Colonic mucosa (tissue), 4 donors: ENCODE results near the gene KCNJ14. TPM values are rescaled to one million over a fixed set of nuclear protein-coding genes. Genes with fewer than 3 reads are reported as not detected.

Source experiments
- DNase-seq: peaks from one replicate; pipeline ENCODE4 v3.0.0-alpha.2; 2020
- H3K27ac ChIP-seq: fragments of 200-600 bp; one replicate; pipeline ENCODE4 v1.8.0; 2021
- H3K27me3 ChIP-seq: fragments of 200-600 bp; one replicate; pipeline ENCODE4 v1.8.0; 2021
- H3K36me3 ChIP-seq: fragments of 200-600 bp; one replicate; pipeline ENCODE4 v1.8.0; 2021
- H3K4me1 ChIP-seq: fragments of 200-600 bp; one replicate; pipeline ENCODE4 v1.8.0; 2021; ENCODE audit warnings: mild to moderate bottlenecking
- H3K4me3 ChIP-seq: fragments of 200-600 bp; one replicate; pipeline ENCODE4 v1.8.0; 2021
- H3K9ac ChIP-seq, 2 donors: one replicate each; pipeline ENCODE4 v1.7.0; 2013; ENCODE audit warnings: control low read depth in 2 of 2, low read depth in 2 of 2, low read length in 2 of 2
- H3K9me3 ChIP-seq: fragments of 200-600 bp; one replicate; pipeline ENCODE4 v1.8.0; 2021
- intact Hi-C: fragments of 100-400 bp; cut with DNase I; formaldehyde crosslinking; loops from one replicate; pipeline ENCODE4 v1.14.1; 2022
- total RNA-seq, 2 donors: library from RNA; stranded (reverse); fragmentation: NEBNext Ultra II Directional in 1 of 2; extraction: Animal tissue kit (Norgen Biotek cat#: 25700) in 1 of 2; gene quantifications; one replicate each; pipeline ENCODE4 v1.2.1, GENCODE V29; 2021
- TF ChIP-seq, protein P1 (sequence below): fragments of 200-600 bp; IDR thresholded peaks from one replicate; pipeline ENCODE4 v1.8.0; 2022; ENCODE audit warnings: antibody characterized with exemption, mild to moderate bottlenecking
- donor health status: healthy.
- donor health status: DM: no; HTN: no; CAD: no.
- donor health status: DM: no; HTN: no; CAD: no.

The KCNJ14 gene
- total RNA-seq, 2 donors from 2014 or later: 0.35 to 0.99 TPM

DNA sequence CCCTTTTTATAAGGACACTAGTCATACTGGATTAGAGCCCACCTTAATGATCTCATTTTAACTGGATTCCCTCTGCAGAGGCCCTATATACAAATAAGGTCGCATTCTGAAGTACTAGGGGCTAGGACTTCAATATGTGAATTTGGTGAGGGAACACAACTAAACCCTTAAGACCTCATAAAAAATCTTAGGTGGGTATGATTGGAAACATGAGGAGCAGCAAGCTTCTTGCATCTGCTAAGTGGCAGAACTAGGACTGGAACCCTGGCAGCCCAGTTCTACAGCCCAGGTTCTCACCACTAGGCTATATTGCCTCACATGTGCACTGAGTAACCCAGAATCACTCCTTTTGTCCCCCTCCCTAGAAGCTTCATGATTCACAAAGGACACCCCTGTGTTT, 26.7 kb upstream of the KCNJ14 start:
- no peaks in the 10 kb centered on the region for H3K9me3 ChIP-seq
- TF ChIP-seq, protein P1, sequence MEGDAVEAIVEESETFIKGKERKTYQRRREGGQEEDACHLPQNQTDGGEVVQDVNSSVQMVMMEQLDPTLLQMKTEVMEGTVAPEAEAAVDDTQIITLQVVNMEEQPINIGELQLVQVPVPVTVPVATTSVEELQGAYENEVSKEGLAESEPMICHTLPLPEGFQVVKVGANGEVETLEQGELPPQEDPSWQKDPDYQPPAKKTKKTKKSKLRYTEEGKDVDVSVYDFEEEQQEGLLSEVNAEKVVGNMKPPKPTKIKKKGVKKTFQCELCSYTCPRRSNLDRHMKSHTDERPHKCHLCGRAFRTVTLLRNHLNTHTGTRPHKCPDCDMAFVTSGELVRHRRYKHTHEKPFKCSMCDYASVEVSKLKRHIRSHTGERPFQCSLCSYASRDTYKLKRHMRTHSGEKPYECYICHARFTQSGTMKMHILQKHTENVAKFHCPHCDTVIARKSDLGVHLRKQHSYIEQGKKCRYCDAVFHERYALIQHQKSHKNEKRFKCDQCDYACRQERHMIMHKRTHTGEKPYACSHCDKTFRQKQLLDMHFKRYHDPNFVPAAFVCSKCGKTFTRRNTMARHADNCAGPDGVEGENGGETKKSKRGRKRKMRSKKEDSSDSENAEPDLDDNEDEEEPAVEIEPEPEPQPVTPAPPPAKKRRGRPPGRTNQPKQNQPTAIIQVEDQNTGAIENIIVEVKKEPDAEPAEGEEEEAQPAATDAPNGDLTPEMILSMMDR: no peak
- H3K4me3 ChIP-seq: no peak overlapping the region
- H3K4me1 ChIP-seq: no peaks in the 10 kb centered on the region
- H3K9ac ChIP-seq: no peak overlapping the region
- DNase-seq: no peak
- no peak overlapping the region for H3K27ac ChIP-seq
- no peaks in the 10 kb centered on the region for H3K27me3 ChIP-seq
- no peaks in the 10 kb centered on the region for H3K36me3 ChIP-seq
- intact Hi-C loops: no loop called here

DNA sequence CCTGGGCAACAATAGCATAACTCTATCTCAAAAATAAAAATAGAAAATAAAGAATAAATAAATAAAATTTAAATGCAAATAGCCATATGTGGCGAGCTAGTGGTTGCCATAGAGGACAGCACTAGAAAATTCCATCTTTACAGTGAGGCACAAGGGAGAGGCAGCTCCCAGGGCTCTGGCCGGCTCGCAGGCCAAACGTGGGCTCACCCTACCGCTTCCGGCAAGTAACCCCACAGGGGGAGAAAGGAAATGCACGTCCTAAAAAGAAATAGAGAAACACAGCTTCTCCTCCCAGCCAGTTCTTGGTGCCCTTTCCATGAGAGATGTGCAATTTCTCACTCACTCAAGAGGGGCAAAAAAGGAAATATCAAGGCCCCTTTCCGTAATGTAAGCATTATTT, 22.0 kb upstream of the KCNJ14 start:
- Histone ChIP-seq H3K4me1 (no peaks in the 10 kb centered on the region), H3K36me3 (no peaks in the 10 kb centered on the region), H3K27me3 (no peaks in the 10 kb centered on the region), H3K27ac (no peak overlapping the region), H3K9ac (no peak overlapping the region), H3K9me3 (no peaks in the 10 kb centered on the region), H3K4me3 (no peak overlapping the region)
- TF ChIP-seq, protein P1: no peak
- no peak for DNase-seq
- intact Hi-C loops: no loop called here

DNA sequence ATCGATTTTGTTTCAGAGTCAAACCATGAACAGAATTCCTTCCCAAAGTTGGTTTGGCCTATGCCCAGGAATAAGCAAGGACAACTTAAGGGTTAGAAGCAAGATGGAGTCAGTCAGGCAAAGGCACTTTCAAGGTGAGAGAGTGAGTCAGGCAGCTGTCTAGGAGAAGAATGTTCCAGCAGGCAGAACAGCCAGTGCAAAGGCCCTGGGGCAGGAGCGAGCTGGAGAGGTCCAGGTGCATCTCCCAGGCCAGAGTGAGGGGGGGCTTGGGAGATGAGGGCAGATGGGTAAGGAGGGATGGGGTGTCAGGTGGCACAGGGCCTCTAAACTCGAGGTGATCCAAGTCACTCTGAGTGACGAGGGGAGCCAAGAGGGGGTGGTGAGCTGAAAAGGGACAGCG, 18.8 kb upstream of the KCNJ14 start:
- no peak overlapping the region for H3K27ac ChIP-seq
- H3K9me3 ChIP-seq: no peaks in the 10 kb centered on the region
- no peak overlapping the region for H3K9ac ChIP-seq
- H3K4me3 ChIP-seq: no peak overlapping the region
- intact Hi-C loops: no loop called here
- H3K27me3 ChIP-seq: peaks cover 2% of the 10 kb centered on the region
- H3K36me3 ChIP-seq: no peaks in the 10 kb centered on the region
- TF ChIP-seq, protein P1: no peak
- DNase-seq: no peak
- H3K4me1 ChIP-seq: no peaks in the 10 kb centered on the region

DNA sequence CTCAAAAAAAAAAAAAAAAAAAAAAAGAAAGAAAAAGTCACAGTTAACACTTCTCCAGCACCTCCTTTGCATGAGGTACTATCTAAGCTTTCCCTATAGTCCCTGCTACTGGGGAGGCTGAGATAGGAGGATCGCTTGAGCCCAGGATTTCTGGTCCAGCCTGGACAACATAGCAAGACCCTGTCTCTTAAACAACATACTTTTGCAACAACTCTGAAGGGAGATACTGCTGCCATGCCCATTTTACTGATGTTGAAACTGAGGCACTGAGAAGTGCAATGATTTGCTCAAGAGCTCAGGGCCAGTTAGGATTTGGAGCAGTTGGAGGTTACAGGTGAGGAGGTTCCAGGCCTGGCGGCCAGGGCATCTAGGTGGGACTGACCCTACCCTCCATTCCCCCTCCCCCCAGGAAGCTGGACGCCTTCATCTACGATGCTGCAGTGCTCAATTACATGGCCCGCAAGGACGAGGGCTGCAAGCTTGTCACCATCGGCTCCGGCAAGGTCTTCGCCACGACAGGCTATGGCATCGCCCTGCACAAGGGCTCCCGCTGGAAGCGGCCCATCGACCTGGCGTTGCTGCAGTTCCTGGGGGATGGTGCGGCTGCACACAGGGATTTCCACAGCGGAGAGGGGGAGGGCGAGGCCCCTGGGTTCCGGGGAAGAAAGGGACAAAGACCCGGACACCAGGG, 13.9 kb upstream of the KCNJ14 start:
- no peak overlapping the region for H3K27ac ChIP-seq
- intact Hi-C loops: no loop called here

DNA sequence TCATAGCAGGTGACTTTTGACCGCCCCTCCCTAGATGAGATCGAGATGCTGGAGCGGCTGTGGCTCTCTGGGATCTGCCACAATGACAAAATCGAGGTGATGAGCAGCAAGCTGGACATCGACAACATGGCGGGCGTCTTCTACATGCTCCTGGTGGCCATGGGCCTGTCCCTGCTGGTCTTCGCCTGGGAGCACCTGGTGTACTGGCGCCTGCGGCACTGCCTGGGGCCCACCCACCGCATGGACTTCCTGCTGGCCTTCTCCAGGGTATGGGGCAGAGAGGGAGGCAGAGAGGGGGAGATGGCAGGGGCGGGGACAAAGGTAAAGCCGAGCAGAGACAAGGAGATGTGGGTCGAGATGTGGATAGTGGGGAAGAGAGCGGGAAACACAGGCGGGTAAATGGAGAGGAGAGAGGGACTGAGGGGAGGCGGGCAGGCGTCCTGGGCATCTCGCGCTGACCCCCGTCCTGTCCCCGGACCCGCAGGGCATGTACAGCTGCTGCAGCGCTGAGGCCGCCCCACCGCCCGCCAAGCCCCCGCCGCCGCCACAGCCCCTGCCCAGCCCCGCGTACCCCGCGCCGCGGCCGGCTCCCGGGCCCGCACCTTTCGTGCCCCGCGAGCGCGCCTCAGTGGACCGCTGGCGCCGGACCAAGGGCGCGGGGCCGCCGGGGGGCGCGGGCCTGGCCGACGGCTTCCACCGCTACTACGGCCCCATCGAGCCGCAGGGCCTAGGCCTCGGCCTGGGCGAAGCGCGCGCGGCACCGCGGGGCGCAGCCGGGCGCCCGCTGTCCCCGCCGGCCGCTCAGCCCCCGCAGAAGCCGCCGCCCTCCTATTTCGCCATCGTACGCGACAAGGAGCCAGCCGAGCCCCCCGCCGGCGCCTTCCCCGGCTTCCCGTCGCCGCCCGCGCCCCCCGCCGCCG, 13.0 kb upstream of the KCNJ14 start:
- H3K9ac ChIP-seq: no peak overlapping the region
- H3K27ac ChIP-seq: no peak overlapping the region
- intact Hi-C loops: no loop called here
- DNase-seq: no peak
- peaks cover 4% of the 10 kb centered on the region for H3K4me1 ChIP-seq
- TF ChIP-seq, protein P1: no peak
- peaks cover 27% of the 10 kb centered on the region for H3K27me3 ChIP-seq
- no peak overlapping the region for H3K4me3 ChIP-seq
- H3K36me3 ChIP-seq: peaks cover 3% of the 10 kb centered on the region
- no peaks in the 10 kb centered on the region for H3K9me3 ChIP-seq

More for the DNA sequence above, 13.9 kb upstream of the KCNJ14 start:
- Histone ChIP-seq H3K27me3 (peaks cover 27% of the 10 kb centered on the region), H3K4me3 (no peak overlapping the region), H3K4me1 (peaks cover 2% of the 10 kb centered on the region), H3K36me3 (no peaks in the 10 kb centered on the region), H3K9me3 (no peaks in the 10 kb centered on the region), H3K9ac (no peak overlapping the region)
- DNase-seq: no peak
- TF ChIP-seq, protein P1: no peak
